ENCODE data around the gene CMTM6. TPM values are rescaled to one million over a fixed set of nuclear protein-coding genes. Genes with fewer than 3 reads are reported as not detected.

The CMTM6 gene
- total RNA-seq, 1 donor from 2014 or later, result 53.6 TPM

GRCh38 chr3:32432711-32433530 lies 69.7 kb downstream of the CMTM6 start:
- peaks cover 14% of the 10 kb centered on the region for H3K79me2 ChIP-seq (ENCODE audit: insufficient read depth, low read length)
- Mint-ChIP-seq H3K4me3 (ENCODE audit: unreplicated experiment) (no peak overlapping the region), H3K27ac (ENCODE audit: unreplicated experiment) (no peak overlapping the region), H3K9me3 (ENCODE audit: unreplicated experiment) (no peaks in the 10 kb centered on the region), H3K27me3 (ENCODE audit: low read depth, unreplicated experiment) (no peaks in the 10 kb centered on the region), H3K36me3 (ENCODE audit: low read depth, unreplicated experiment) (no peaks in the 10 kb centered on the region), H3K4me1 (ENCODE audit: low read depth, unreplicated experiment) (no peaks in the 10 kb centered on the region)
- DNase-seq (ENCODE audit: low read depth), result no peak
- H2AFZ ChIP-seq (ENCODE audit: low read depth, low read length), result no peak overlapping the region
- H4K20me1 ChIP-seq (ENCODE audit: insufficient read depth, low read length), result peaks cover 13% of the 10 kb centered on the region
- H3K27me3 ChIP-seq (ENCODE audit: insufficient read depth, low read length), result no peaks in the 10 kb centered on the region
- H3K4me1 ChIP-seq (ENCODE audit: insufficient read depth, low read length), result no peaks in the 10 kb centered on the region
- no peaks in the 10 kb centered on the region for H3K9me3 ChIP-seq (ENCODE audit: insufficient read depth, low read depth, low read length)
- no peaks in the 10 kb centered on the region for H3K36me3 ChIP-seq (ENCODE audit: insufficient read depth, low read length)
- no peak overlapping the region for H3K4me2 ChIP-seq (ENCODE audit: low read length)
- no peak for FAIRE-seq
- H3K4me3 ChIP-seq (ENCODE audit: insufficient read depth, low read depth, low read length), result no peak overlapping the region
- no peak overlapping the region for H3K27ac ChIP-seq (ENCODE audit: low read depth, low read length)
- TF ChIP-seq EZH2 (IDR thresholded peaks at IDR 0.05; ENCODE audit: insufficient read depth, low read length), result no peak
- no peak for TF ChIP-seq CTCF (IDR thresholded peaks at IDR 0.05; ENCODE audit: insufficient read depth, low read depth, low read length)
- no peak overlapping the region for H3K9ac ChIP-seq (ENCODE audit: low read length)

- TF ChIP-seq EZH2 (IDR thresholded peaks at IDR 0.05; ENCODE audit: insufficient read depth, low read length), result no peak
- no peak for TF ChIP-seq CTCF (IDR thresholded peaks at IDR 0.05; ENCODE audit: insufficient read depth, low read depth, low read length)
- Histone ChIP-seq H3K9ac (ENCODE audit: low read length) (no peak overlapping the region), H3K27ac (ENCODE audit: low read depth, low read length) (no peak overlapping the region), H3K9me3 (ENCODE audit: insufficient read depth, low read depth, low read length) (no peaks in the 10 kb centered on the region), H3K27me3 (ENCODE audit: insufficient read depth, low read length) (no peaks in the 10 kb centered on the region), H3K4me3 (ENCODE audit: insufficient read depth, low read depth, low read length) (no peak overlapping the region), H3K36me3 (ENCODE audit: insufficient read depth, low read length) (no peaks in the 10 kb centered on the region), H3K4me2 (ENCODE audit: low read length) (no peak overlapping the region), H2AFZ (ENCODE audit: low read depth, low read length) (no peak overlapping the region), H4K20me1 (ENCODE audit: insufficient read depth, low read length) (peaks cover 15% of the 10 kb centered on the region), H3K4me1 (ENCODE audit: insufficient read depth, low read length) (no peaks in the 10 kb centered on the region), H3K79me2 (ENCODE audit: insufficient read depth, low read length) (peaks cover 18% of the 10 kb centered on the region)
- no peak overlapping the region for H3K27ac Mint-ChIP-seq (ENCODE audit: unreplicated experiment)
- DNase-seq (ENCODE audit: low read depth) (no peak), FAIRE-seq (no peak)
- no peaks in the 10 kb centered on the region for H3K9me3 Mint-ChIP-seq (ENCODE audit: unreplicated experiment)
- H3K4me1 Mint-ChIP-seq (ENCODE audit: low read depth, unreplicated experiment), result no peaks in the 10 kb centered on the region
- H3K4me3 Mint-ChIP-seq (ENCODE audit: unreplicated experiment), result no peak overlapping the region
- no peaks in the 10 kb centered on the region for H3K36me3 Mint-ChIP-seq (ENCODE audit: low read depth, unreplicated experiment)
- H3K27me3 Mint-ChIP-seq (ENCODE audit: low read depth, unreplicated experiment), result no peaks in the 10 kb centered on the region
Observed at GRCh38 chr3:32432045-32432710, 70.5 kb downstream of the CMTM6 start.

GRCh38 chr3:32431481-32431880 lies 71.2 kb downstream of the CMTM6 start:
- Histone ChIP-seq H3K27me3 (ENCODE audit: insufficient read depth, low read length) (no peaks in the 10 kb centered on the region), H3K4me1 (ENCODE audit: insufficient read depth, low read length) (no peaks in the 10 kb centered on the region), H3K4me3 (ENCODE audit: insufficient read depth, low read depth, low read length) (no peak overlapping the region), H2AFZ (ENCODE audit: low read depth, low read length) (no peak overlapping the region), H3K9me3 (ENCODE audit: insufficient read depth, low read depth, low read length) (no peaks in the 10 kb centered on the region), H3K4me2 (ENCODE audit: low read length) (no peak overlapping the region), H3K36me3 (ENCODE audit: insufficient read depth, low read length) (no peaks in the 10 kb centered on the region), H3K79me2 (ENCODE audit: insufficient read depth, low read length) (peaks cover 18% of the 10 kb centered on the region), H3K9ac (ENCODE audit: low read length) (no peak overlapping the region), H3K27ac (ENCODE audit: low read depth, low read length) (no peak overlapping the region), H4K20me1 (ENCODE audit: insufficient read depth, low read length) (peaks cover 15% of the 10 kb centered on the region)
- no peak overlapping the region for H3K27ac Mint-ChIP-seq (ENCODE audit: unreplicated experiment)
- TF ChIP-seq CTCF (IDR thresholded peaks at IDR 0.05; ENCODE audit: insufficient read depth, low read depth, low read length) (no peak), EZH2 (IDR thresholded peaks at IDR 0.05; ENCODE audit: insufficient read depth, low read length) (no peak)
- FAIRE-seq, result no peak
- no peak for DNase-seq (ENCODE audit: low read depth)
- H3K4me1 Mint-ChIP-seq (ENCODE audit: low read depth, unreplicated experiment), result no peaks in the 10 kb centered on the region
- no peaks in the 10 kb centered on the region for H3K36me3 Mint-ChIP-seq (ENCODE audit: low read depth, unreplicated experiment)
- no peaks in the 10 kb centered on the region for H3K27me3 Mint-ChIP-seq (ENCODE audit: low read depth, unreplicated experiment)
- no peaks in the 10 kb centered on the region for H3K9me3 Mint-ChIP-seq (ENCODE audit: unreplicated experiment)
- no peak overlapping the region for H3K4me3 Mint-ChIP-seq (ENCODE audit: unreplicated experiment)

Data from astrocyte (in vitro differentiated cells and primary cell).